Activated CD8-positive, alpha-beta memory T cell treated with anti-CD3 and anti-CD28 coated beads for 4 hours (primary cell): ENCODE results near the gene IQGAP3.
"Not testable (repeated sequence)": the region's sequence is repeated elsewhere in the genome, so short reads cannot be mapped to it uniquely, and the experiment has no call there.

ENCODE experiments used
- DNase-seq, 2 donors: peaks; one replicate each; pipeline ENCODE4 v3.0.0-alpha.2; 2020; ENCODE audit warnings: low read depth in 2 of 2

The IQGAP3 gene

GRCh38 chr1:156574039-156574633 lies 1.8 kb upstream of the IQGAP3 start:
- no peak for DNase-seq

- no peak for DNase-seq
Observed at GRCh38 chr1:156572663-156573018, 276 bp upstream of the IQGAP3 start.

GRCh38 chr1:156571261-156571852 lies 1.0 kb downstream of the IQGAP3 start:
- DNase-seq, result no peak

- no peak for DNase-seq
Observed at GRCh38 chr1:156566436-156566835, 5.9 kb downstream of the IQGAP3 start.

- no peak for DNase-seq
Observed at GRCh38 chr1:156565519-156565918, 6.8 kb downstream of the IQGAP3 start.

DNA sequence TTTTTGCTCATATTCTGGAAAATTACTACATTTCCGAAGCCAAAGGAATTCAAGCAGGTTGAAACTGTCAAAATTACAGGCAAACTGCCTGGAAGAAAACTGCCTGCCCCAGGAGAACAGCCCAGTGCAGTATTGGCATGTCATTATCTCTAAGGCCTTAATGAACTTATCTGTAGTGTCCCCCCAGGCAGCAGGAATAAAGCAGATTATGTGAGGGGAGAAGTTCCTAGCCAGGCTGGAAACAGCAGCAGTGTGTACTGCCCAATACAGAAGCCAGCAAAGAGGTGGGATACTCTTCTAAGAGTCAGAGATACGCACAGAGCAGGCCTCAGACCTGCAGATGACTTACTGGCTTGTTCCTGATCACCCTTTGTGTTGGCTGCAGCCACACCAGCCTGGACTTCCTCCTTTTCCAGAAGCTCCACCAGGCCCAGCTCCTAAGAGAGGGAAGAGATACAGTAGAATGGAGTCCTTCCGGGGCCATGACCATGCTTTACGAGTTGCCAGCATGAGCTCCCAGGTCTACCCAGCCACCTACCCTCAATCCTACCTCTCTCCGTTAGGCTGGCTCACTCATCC lies 11.7 kb downstream of the IQGAP3 start:
- no peak for DNase-seq

DNA sequence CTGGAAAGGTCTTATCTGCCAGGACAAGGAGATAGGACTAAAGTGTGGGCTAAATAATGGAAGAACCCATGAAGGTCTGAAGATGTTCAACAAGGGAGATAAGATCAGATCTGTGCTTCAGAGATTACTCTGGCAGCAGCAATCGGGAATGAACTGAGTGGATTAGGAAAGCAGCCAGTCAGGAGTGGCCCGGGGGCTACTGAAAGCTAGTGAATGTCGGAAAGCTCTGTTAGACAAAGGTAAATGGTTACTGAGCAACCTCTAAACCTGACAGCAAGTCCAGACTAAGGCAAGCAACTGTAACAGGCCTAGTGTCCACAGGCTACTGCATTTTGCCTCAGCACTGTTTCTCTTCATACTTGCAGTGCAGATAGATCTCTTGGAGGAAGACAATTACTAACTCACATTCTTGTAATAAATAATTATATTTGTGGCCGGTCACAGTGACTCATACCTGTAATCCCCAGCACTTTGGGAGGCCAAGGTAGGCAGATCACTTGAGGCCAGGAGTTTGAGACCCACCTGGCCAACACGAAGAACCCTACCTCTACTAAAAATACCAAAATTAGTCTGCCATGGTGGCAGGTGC lies 12.5 kb downstream of the IQGAP3 start:
- no peak for DNase-seq

GRCh38 chr1:156559086-156559796 lies 13.1 kb downstream of the IQGAP3 start:
- DNase-seq, result no peak

- DNase-seq, result no peak
Observed at GRCh38 chr1:156556354-156556753, 16.0 kb downstream of the IQGAP3 start.

GRCh38 chr1:156555715-156556114 lies 16.6 kb downstream of the IQGAP3 start:
- no peak for DNase-seq

GRCh38 chr1:156554971-156555370 lies 17.4 kb downstream of the IQGAP3 start:
- no peak for DNase-seq

- no peak for DNase-seq
Observed at GRCh38 chr1:156553860-156554485, 18.4 kb downstream of the IQGAP3 start.

GRCh38 chr1:156552937-156553336 lies 19.4 kb downstream of the IQGAP3 start:
- not testable (repeated sequence) for DNase-seq

GRCh38 chr1:156552518-156552917 lies 19.8 kb downstream of the IQGAP3 start:
- no peak for DNase-seq

DNA sequence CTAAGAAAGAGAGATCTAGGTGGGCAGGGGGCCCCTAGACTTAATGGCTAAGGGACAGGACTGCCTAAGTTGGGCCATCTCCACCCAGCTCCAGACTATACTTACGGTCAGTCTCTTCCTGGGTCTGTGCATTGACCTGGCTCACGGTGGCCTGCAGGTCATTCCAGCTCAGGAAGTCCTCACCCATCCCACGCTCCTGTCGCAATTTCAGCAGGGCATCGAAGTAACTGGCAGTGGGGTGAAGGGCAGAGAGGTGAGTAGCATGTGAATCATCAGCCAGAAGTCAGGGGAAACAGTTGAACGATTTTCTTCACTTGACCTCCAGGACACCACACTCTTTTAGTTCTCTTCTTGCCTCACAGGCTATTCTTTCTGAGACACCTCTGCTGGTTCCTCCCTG lies 20.5 kb downstream of the IQGAP3 start:
- DNase-seq, result no peak

DNA sequence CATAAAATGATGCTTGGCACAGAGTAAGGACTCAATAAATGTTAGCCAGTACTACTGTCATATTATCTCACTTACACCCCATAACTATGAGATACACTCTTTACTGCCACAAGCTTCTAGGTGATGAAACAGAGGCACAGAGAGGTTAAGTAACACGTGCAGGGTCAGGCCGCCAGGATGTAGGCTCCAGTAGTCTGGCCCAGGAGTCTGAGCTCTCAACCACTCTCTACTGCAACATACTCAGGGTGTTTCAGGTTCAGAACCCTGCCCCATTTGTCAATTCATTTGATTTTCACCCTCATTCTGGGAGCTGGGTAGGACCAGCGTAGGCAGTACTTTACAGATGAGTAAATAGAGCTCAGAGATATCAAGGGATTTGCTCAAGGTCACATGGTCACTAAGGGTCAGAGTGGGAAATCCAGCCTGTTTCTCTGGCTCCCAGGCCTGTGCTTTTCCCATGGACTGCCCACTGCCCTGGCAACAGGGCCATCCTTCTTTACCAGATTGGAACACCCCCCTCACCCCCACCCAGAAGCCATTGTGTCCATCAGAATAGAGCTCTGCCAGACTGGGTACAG lies 21.2 kb downstream of the IQGAP3 start:
- no peak for DNase-seq

DNA sequence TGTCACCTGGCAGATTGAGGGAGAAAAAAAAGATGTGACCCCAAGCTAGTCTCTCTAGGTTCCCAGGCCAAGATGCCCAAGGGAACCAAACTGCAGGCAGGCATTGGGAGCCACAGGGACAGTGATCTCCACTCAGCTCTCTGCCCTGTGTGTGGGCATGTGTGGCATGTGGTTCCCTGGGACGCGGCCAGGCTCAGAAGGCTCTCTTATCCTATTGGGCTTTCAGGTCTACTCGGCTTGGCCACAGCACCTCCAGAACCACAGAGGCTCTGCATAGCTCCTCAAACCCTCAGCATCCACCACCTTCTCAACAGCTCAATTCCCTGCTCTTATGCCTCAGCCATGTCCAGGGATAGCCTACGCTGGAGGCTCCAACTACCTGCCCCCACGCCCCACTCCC lies 22.0 kb downstream of the IQGAP3 start:
- no peak for DNase-seq

DNA sequence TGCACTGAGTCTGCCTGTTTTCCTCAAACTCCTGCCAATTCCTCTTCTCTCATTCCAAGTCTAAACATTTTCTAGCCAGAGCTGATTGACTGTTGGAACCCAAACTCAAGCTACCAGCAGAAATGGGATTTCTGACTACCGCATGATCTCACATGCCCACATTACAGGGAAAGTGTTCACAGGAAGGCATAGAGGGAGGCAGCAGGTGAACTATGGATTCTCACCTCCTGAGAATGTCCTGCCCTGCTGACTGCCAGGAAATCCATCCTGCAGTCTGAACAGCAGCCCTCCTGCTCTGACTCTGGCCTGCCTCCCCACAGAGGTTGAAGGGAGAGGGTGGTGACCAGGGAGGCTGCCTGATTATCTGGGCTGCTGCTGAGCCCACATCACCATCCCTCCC lies 22.5 kb downstream of the IQGAP3 start:
- no peak for DNase-seq

- no peak for DNase-seq
Observed at GRCh38 chr1:156549390-156549789, 23.0 kb downstream of the IQGAP3 start.

DNA sequence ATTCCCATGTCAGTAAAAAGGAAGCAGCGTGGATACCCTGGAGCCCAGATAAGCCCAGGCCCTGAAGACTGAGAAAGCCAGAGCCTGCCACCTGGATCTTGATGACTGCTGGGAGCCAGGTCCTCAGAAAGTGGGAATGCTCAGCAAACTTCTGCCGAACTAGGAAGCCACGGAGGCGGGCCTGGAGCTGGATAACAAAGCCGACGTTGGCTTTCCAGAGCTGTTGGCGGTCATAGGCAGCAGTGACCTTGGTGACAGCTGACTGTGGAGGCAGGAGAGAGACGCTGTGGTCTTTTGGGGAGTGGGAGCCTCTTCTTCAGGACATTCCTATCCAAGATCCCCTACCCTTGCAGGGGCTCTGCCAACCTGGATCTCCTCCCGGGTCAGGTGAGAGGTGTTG lies 24.4 kb downstream of the IQGAP3 start:
- no peak for DNase-seq

GRCh38 chr1:156547434-156547833 lies 24.9 kb downstream of the IQGAP3 start:
- no peak for DNase-seq

DNA sequence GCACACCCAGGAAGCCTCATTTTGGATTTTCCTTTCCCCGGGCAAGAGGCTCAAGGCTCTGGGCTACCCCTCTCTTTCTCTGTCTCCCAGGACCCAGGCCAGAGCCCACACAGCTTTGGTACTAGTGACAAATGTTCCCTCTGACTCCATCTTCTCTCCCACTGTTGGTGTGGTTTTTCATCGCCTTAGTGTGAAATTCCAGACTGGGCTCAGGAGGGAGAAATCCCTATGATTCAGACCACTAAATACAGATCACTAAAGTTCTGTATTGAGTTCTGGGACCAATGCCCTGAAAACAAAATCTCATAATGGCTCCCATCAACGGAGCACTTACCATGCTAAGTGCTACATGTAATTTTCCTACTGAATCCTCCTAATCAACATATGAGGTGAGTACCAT lies 26.1 kb downstream of the IQGAP3 start:
- no peak for DNase-seq
